GM21423 (cell line): Measurements from ENCODE around the gene GTF2A1.
"Not testable (repeated sequence)": the region's sequence is repeated elsewhere in the genome, so short reads cannot be mapped to it uniquely, and the experiment has no call there.

Source experiments
- ATAC-seq: cut with Tn5 transposase; IDR thresholded peaks from one replicate; pipeline ENCODE4 v1.9.1; 2021; ENCODE audit warnings: mild to moderate bottlenecking, moderate library complexity; ENCODE audit not compliant: unreplicated experiment

GTF2A1 gene

DNA sequence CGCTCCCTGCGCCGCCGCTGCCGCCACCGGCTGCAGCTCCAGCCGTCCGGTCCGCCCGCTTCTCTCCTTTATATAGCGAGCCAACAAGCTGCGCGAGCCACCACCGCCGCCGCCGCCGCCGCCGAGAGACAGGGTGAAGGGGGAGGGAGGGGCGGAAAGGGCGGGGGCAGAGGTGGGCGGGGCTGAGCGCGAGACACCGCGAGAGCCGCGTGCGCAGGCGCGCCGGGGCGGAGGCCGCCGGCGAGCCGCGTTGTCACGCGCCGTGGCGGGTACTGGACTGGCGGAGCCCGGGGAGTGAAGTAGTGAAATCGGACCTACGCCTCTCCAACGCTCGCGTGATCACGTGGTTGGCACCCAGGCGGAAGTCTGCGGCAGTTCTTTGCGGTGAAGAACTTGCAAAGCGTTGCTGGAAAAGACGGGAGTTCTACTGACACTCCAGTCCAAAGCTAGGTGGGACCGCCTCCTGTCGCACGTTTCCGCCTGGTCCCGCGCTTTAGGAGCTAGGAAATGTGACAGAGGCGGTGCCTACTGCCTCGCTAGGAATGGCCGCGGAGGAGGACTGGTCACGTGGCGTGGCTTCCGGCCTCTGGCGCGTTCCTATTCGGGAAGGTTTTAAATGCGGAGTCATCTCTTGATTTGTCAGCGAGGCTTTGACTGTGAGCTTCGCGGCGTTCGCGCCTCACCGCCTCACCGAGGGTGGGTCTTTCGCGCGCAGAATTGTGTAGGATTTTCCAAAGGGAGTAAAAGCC, at the start of gene GTF2A1:
Gene GTF2A1, minus strand, starts transcription at position 130 of the 749 bp plus-strand sequence. CDS start 441 bp downstream, outside the sequence.
- peak; percentile 72 for ATAC-seq

DNA sequence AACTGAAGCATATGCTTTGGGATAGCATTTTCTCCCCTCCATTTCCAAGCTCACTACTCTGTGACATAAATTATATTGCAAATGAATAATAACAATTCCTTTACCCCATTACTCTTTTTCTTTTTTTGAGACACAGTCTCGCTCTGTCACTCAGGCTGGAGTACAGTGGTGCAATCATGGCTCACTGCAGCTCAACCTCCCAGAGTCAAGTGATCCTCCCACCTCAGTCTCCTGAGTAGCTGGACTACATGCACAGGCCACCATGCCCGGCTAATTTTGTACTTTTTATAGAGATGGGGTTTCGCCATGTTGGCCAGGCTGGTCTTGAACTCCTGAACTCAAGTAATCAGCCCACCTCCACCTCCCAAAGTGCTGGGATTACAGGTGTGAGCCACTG, 49.2 kb upstream of the GTF2A1 start:
- no peak for ATAC-seq

DNA sequence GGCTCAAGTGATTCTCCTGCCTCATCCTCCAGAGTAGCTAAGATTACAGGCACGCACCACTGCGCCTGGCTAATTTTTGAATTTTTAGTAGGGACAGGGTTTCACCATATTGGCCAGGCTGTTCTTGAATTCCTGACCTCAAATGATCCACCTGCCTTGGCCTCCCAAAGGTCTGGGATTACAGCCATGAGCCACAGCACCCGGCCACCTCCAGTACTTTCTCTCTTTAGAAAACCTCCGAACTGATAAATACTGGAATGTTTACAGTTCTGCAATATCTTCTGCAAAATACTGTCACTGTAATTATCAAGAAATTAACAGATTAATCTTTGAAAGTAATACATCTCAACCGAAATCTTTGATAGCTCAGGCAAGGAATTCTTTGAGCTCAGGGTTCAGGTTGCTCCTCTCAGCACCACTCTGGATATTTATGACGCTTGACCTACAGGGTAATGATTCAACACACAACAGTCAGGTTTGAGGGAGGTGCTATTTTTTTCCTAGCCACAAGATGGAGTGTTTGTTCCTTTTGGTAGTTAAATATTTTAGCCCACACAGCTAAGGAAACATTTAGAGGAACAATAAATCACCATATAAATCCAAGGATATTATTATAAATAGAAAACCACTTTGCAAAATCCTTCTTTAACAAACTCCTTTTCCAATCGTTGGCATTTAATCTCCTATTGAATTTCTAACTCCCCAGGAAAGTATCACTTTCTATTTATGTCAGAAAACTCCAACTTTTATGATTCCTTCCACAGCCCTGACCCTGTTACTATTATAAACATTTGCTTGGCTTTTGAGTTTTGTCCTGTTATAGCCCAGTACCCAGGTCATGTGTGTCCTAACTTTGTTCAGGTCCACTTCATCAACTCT, 48.6 kb upstream of the GTF2A1 start:
- ATAC-seq, result peak; percentile 68

DNA sequence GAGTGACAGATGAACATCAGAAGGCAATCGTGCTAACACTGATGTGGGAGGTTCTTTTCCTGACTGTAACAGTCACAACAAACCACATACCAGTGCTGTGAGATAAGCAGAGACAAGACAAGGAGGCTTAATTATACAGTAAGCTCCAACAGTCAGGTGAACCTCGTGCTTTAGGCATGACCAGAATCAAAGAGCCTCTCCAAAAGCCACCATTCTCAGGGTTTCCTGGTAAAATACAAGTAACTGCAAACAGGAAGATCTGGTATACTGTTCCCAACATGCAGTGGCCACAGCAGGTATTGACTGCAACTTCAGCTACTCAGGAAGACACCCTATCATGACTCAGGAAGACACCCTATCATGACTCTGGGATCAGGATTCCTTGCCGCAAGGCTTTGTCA, 47.3 kb upstream of the GTF2A1 start:
- ATAC-seq, result no peak

DNA sequence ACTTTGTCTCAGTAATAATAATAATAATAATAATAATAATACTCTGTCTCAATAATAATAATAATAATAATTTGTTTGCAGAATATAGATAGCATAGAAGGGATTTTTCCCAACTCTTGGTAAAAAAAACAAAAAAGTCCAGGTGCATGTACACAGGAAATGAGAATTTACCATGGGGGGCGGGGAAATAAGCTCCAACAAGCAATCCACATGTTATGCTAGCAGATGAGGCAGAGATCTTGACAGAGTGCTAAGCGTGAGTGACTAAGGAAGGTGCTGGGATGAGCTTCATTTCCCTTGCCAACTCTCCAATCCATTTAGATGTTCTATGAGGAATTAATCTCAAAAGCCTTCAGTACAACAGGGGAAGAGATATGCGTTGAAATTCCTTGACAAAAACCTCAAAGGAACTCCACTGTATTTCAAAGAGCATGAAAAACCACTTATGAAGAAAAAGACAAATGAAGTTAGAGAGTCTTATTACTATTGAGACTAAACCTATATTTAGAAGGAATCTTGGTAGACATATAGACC, 44.9 kb upstream of the GTF2A1 start:
- no peak for ATAC-seq

DNA sequence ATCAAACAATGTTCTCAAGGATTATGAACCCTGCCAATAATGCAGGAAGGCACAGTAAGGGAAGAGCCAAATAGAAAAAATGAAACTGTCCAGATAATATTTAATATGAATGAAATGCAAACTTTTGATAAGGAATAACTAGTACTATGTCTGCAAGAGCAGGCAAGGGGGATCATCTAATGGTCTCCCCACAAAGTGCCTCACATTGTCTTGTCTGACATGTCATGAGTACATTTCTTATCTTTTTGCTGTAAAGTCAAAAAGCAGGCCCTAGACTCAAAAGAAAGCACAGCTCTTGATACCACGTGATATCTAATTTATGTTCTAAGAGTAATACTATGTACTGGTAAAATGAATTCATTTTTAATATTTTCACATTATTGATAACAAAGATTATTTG, 43.9 kb upstream of the GTF2A1 start:
- ATAC-seq, result no peak

DNA sequence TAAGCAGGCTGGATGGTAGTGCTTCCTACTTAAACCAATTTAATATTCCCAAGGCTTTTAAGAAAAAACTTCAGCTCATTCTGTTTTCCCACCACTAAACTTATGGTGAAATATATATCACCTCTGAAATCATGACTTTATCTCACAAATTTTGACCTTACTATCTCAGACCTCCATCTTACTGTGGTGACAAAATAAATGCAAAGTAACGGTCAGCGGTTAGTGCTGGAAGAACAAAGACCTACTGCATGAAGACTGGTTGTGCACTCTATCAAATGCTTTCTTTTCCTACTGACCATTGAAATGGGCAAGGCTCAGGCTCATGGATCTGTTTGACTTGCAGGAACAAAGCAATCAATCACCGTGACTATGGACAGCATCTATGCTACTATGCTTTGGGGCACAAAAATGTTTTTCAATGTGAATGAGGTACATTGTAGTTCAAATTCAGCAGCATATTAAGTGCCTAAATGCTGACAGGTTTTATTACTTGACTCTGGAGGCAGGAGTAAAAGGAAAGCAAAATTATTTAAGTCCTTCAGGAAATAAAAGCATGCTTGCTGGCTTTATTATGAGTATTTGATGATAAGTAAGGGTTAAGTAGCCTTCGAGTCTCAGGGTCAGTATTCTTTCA, 43.1 kb upstream of the GTF2A1 start:
- no peak for ATAC-seq

DNA sequence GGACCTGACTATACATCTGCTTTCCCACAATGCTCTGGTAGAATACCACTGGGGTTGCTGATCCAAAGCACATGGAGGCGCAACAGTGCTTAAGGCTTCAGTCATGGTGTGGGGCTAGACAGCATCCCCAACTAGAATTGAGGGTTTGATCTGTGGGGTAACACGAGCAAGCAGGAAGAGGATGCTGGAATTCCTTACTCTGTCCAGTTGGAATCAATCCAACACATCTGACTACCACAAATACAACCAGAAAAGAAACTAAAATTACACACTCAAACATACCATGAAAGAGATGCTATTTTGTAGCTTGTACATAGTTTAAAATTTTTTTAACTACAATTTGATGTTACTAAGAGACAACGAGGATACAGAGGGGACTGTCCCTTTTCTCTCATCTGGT, 40.4 kb upstream of the GTF2A1 start:
- no peak for ATAC-seq

DNA sequence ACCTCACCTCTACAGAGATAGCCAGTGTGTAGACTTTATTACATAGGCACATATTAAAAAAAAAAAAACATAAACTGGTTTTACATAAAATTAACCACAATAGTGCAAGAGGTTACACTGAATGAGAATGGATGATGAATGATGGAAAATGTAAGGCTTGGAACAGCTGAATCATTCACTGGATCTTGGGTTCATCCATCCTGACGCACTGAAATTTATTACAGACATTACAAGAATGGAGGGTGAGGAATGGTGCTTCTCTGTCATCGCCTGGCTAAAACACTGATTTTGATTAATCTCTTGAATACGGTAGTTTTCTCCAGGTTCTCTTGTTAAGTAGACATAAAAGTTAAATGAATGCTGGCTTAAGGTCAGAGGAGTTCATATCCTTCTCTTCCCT, 40.0 kb upstream of the GTF2A1 start:
- ATAC-seq, result no peak

DNA sequence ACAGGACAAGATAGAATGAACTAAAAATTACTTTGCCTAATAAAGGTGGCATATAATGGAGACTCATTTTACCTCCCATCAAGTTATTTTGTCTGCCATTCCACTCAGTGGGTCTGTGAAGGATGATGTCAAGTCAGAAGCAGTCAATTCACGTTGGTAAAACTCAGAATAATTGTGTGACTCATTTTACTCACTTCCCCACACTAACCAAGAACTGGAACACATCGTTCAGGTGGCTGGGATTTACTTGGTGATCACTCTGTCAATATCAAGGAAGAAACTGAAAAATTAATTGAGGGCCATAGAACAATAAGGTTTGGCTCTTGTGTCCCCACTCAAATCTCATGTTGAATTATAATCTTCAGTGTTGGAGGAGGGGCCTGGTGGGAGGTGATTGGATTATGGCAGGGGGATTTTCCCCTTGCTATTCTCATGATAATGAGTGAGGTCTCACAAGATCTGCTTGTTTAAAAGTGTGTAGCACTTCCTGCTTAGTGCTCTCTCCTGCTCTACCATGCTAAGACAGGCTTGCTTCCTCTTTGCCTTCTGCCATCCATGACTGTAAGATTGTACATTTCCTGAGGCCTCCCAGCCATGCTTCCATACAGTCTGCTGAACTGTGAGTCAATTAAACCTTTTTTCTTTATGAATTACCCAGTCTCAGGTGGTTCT, 35.7 kb upstream of the GTF2A1 start:
- no peak for ATAC-seq

DNA sequence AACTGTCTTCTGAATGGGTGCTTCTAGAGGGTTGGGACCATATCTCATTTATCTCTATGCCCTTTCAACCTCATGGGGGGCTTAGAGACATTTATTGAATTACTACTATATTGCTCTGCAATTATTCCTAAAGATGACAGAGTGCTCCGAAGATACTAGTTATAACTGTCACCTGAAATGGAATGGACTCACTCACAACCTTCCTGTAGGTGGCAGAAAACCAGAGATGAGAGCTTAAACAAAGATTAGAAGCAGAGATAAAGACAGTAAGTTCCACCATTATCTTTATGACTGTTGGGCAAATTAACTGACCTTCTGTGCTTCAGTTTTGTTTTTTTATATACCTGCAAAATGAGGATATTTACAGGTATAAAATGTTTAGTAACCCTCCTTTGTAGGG, 31.5 kb upstream of the GTF2A1 start:
- no peak for ATAC-seq

GRCh38 chr14:81247271-81247766, 26.6 kb upstream of the GTF2A1 start:
- ATAC-seq, result no peak

DNA sequence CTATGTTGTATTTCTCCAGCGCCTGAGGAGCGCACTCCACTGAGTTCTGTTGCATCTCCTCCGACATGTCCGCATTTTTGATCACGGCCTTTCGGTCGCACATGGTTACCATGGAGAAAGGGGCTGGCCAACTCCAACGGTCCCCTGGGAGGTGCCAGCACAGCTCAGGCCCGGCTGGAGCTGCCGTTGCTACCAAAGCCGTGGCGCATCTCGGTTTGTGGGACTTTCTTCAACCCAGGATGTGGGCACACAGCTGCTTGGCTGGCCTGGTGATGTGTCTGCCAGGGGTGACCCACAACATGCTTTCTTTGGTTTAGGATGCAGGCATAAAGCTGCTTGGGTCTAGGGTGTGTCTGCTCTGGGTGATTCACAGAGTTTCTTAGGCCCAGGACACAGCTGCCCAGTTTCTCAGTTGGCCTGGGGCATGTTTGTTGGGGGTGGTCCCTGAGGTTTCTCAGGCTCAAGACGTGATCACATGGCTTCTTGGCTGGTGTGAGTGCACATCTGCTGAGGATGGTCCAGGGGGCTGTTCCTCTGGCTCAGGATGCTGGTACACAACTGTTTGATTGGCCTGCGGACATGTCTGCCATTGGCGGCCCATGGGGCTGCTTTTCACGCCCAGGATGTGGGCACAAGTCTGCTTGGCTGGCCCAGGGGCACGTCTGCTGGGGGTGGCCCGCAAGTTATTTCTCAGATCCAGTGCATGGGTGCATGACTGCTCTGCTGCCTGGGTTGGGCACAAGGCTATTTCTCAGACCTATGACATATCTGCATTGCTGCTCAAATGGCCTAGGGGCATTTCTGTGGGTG, 25.9 kb upstream of the GTF2A1 start:
- ATAC-seq, result no peak

DNA sequence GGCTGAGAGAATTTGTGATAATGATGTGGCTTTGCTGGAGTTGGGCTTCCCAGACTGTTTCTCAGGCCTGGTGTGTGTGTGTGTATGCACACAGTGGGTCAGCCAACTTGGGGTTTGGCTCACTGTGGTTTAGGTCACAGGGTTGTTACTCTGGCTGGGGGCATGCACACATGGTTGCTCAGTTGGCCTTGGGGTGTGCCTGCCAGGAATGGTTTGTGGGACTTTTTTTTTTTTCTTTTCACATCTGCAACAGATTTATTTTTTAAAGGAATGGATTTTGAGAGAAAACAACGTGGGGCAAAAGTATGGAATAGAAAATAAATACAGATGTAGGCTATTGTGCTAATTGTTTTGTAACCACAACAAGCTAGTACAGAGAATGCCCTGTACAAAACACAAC, 25.0 kb upstream of the GTF2A1 start:
- no peak for ATAC-seq

GRCh38 chr14:81244431-81244830, 23.7 kb upstream of the GTF2A1 start:
- ATAC-seq, result not testable (repeated sequence)

- no peak for ATAC-seq
Observed at GRCh38 chr14:81243499-81243898, 22.7 kb upstream of the GTF2A1 start.

DNA sequence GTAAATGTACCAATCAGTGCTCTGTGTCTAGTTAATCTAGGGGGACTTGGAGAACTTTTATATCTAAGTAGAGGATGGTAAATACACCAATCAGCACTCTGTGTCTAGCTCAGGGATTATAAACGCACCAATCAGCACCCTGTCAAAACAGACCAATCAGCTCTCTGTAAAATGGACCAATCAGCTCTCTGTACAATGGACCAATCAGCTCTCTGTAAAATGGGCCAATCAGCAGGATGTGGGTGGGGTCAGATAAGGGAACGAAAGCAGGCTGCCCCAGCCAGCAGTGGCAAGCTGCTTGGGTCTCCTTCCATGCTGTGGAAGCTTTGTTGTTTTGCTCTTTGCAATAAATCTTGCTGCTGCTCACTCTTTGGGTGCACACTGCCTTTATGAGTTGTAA, 16.1 kb upstream of the GTF2A1 start:
- not testable (repeated sequence) for ATAC-seq

DNA sequence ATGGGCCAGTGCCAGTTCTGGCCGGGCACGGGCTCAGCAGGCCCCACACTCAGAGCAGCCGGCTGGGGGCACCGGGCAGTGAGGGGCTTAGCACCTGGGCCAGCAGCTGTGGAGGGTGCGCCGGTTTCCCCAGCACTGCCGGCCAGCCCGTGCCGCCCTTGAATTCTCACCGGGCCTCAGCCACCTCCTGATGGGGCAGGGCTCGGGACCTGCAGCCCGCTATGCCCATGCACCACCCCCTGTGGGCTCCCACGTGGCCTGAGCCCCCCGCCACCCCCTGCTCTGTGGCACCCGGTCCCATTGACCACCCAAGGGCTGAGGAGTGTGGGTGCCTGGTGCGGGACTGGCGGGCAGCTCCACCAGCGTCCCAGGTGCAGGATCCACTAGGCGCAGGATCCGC, 15.4 kb upstream of the GTF2A1 start:
- no peak for ATAC-seq

GRCh38 chr14:81235096-81235495, 14.3 kb upstream of the GTF2A1 start:
- no peak for ATAC-seq

DNA sequence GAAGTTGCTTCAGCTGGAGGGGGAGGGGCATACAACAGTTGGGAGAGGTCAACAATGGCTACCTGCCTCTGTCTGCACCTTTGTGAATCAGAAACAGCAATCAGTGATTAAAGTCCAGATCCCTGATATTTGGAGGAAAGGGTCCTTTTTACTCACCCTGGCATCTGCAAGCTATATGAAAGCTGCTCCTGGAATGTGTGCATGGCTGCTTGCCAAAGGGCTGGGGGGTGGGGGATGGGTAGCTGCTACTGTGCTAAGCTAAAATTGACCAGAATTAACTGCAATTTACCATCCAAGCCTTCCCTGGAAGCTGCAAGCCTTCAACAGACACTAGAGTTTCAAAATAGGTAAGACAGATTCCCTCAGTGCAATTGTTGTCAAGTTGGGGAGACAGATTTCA, 13.5 kb upstream of the GTF2A1 start:
- ATAC-seq, result no peak
